Activated naive CD8-positive, alpha-beta T cell treated with anti-CD3 and anti-CD28 coated beads for 36 hours (primary cell): ENCODE data around the gene TUBAL3. TPM values are rescaled to one million over a fixed set of nuclear protein-coding genes. Genes with fewer than 3 reads are reported as not detected.

Source experiments
- DNase-seq: peaks from one replicate; pipeline ENCODE4 v3.0.0; 2021
- H3K27ac Mint-ChIP-seq: one replicate; pipeline ENCODE4 v1.8.0; 2022; ENCODE audit warnings: mild to moderate bottlenecking, moderate library complexity, mixed read lengths
- H3K27me3 Mint-ChIP-seq: one replicate; pipeline ENCODE4 v1.8.0; 2022; ENCODE audit warnings: mild to moderate bottlenecking, mixed read lengths
- H3K36me3 Mint-ChIP-seq: one replicate; pipeline ENCODE4 v1.8.0; 2021; ENCODE audit warnings: mild to moderate bottlenecking, mixed read lengths
- H3K4me1 Mint-ChIP-seq: one replicate; pipeline ENCODE4 v1.8.0; 2021; ENCODE audit warnings: mixed read lengths
- H3K4me3 Mint-ChIP-seq: one replicate; pipeline ENCODE4 v1.8.0; 2022; ENCODE audit warnings: mild to moderate bottlenecking, moderate library complexity, mixed read lengths
- H3K9me3 Mint-ChIP-seq: one replicate; pipeline ENCODE4 v1.8.0; 2022; ENCODE audit warnings: mixed read lengths
- total RNA-seq, 2 experiments: library from RNA; stranded (reverse); gene quantifications; one replicate each; pipeline ENCODE4 v1.2.3, GENCODE V29; 2021

The TUBAL3 gene
- total RNA-seq: not detected

GRCh38 chr10:5404208-5405041, at the start of gene TUBAL3:
TSS of gene TUBAL3 (minus strand) at chr10:5404828. CDS start at chr10:5404792, 36 bp downstream.
- peaks cover 7% of the 10 kb centered on the region for H3K27me3 Mint-ChIP-seq
- no peaks in the 10 kb centered on the region for H3K9me3 Mint-ChIP-seq
- H3K4me3 Mint-ChIP-seq: no peak within 1 kb of the TSS
- H3K36me3 Mint-ChIP-seq: no peaks in the 10 kb centered on the region
- no peak within 1 kb of the TSS for H3K27ac Mint-ChIP-seq
- no peaks in the 10 kb centered on the region for H3K4me1 Mint-ChIP-seq
- DNase-seq: no peak

- no peak for DNase-seq
- H3K9me3 Mint-ChIP-seq: no peaks in the 10 kb centered on the region
- peaks cover 14% of the 10 kb centered on the region for H3K4me1 Mint-ChIP-seq
- no peak overlapping the region for H3K4me3 Mint-ChIP-seq
- H3K36me3 Mint-ChIP-seq: peaks cover 36% of the 10 kb centered on the region
- no peaks in the 10 kb centered on the region for H3K27me3 Mint-ChIP-seq
- H3K27ac Mint-ChIP-seq: no peak overlapping the region
These were observed 49.3 kb upstream of the TUBAL3 start for GRCh38 chr10:5453749-5454489.

- no peaks in the 10 kb centered on the region for H3K9me3 Mint-ChIP-seq
- H3K27me3 Mint-ChIP-seq: no peaks in the 10 kb centered on the region
- H3K4me3 Mint-ChIP-seq: no peak overlapping the region
- no peak for DNase-seq
- H3K27ac Mint-ChIP-seq: no peak overlapping the region
- H3K36me3 Mint-ChIP-seq: peaks cover 18% of the 10 kb centered on the region
- H3K4me1 Mint-ChIP-seq: peaks cover 30% of the 10 kb centered on the region
These were observed 46.2 kb upstream of the TUBAL3 start for GRCh38 chr10:5450605-5451384.

GRCh38 chr10:5449823-5450222, 45.2 kb upstream of the TUBAL3 start:
- peaks cover 30% of the 10 kb centered on the region for H3K4me1 Mint-ChIP-seq
- H3K36me3 Mint-ChIP-seq: peaks cover 18% of the 10 kb centered on the region
- no peak overlapping the region for H3K27ac Mint-ChIP-seq
- H3K9me3 Mint-ChIP-seq: no peaks in the 10 kb centered on the region
- H3K27me3 Mint-ChIP-seq: no peaks in the 10 kb centered on the region
- no peak for DNase-seq
- H3K4me3 Mint-ChIP-seq: no peak overlapping the region

GRCh38 chr10:5449227-5449626, 44.6 kb upstream of the TUBAL3 start:
- H3K27ac Mint-ChIP-seq: no peak overlapping the region

GRCh38 chr10:5448333-5449001, 43.8 kb upstream of the TUBAL3 start:
- Mint-ChIP-seq H3K27me3 (peaks cover 4% of the 10 kb centered on the region), H3K4me1 (peaks cover 36% of the 10 kb centered on the region), H3K27ac (no peak overlapping the region), H3K36me3 (peaks cover 22% of the 10 kb centered on the region), H3K4me3 (no peak overlapping the region), H3K9me3 (no peaks in the 10 kb centered on the region)
- DNase-seq: no peak

More at GRCh38 chr10:5449227-5449626, 44.6 kb upstream of the TUBAL3 start:
- Mint-ChIP-seq H3K4me1 (peaks cover 30% of the 10 kb centered on the region), H3K4me3 (no peak overlapping the region), H3K27me3 (peaks cover 4% of the 10 kb centered on the region), H3K36me3 (peaks cover 23% of the 10 kb centered on the region), H3K9me3 (no peaks in the 10 kb centered on the region)
- no peak for DNase-seq

GRCh38 chr10:5447611-5448071, 43.0 kb upstream of the TUBAL3 start:
- peak overlapping the region; percentile 72 for H3K27ac Mint-ChIP-seq

GRCh38 chr10:5447056-5447455, 42.4 kb upstream of the TUBAL3 start:
- peak overlapping the region; percentile 42 for H3K27ac Mint-ChIP-seq
- no peaks in the 10 kb centered on the region for H3K9me3 Mint-ChIP-seq
- peaks cover 4% of the 10 kb centered on the region for H3K27me3 Mint-ChIP-seq
- peak overlapping the region; percentile 80 for H3K4me3 Mint-ChIP-seq
- no peak for DNase-seq
- H3K36me3 Mint-ChIP-seq: peaks cover 15% of the 10 kb centered on the region
- peaks cover 42% of the 10 kb centered on the region for H3K4me1 Mint-ChIP-seq

More at GRCh38 chr10:5447611-5448071, 43.0 kb upstream of the TUBAL3 start:
- Mint-ChIP-seq H3K4me3 (peak overlapping the region; percentile 38), H3K36me3 (peaks cover 18% of the 10 kb centered on the region), H3K4me1 (peaks cover 42% of the 10 kb centered on the region), H3K27me3 (peaks cover 4% of the 10 kb centered on the region), H3K9me3 (no peaks in the 10 kb centered on the region)
- DNase-seq: peak; percentile 9

GRCh38 chr10:5446390-5446926, 41.8 kb upstream of the TUBAL3 start:
- peak overlapping the region; percentile 69 for H3K27ac Mint-ChIP-seq
- peaks cover 13% of the 10 kb centered on the region for H3K36me3 Mint-ChIP-seq
- peak overlapping the region; percentile 80 for H3K4me3 Mint-ChIP-seq
- peak; percentile 86 for DNase-seq
- no peaks in the 10 kb centered on the region for H3K9me3 Mint-ChIP-seq
- peaks cover 4% of the 10 kb centered on the region for H3K27me3 Mint-ChIP-seq
- peaks cover 42% of the 10 kb centered on the region for H3K4me1 Mint-ChIP-seq

GRCh38 chr10:5445006-5445405, 40.4 kb upstream of the TUBAL3 start:
- H3K36me3 Mint-ChIP-seq: peaks cover 13% of the 10 kb centered on the region
- DNase-seq: no peak
- H3K4me1 Mint-ChIP-seq: peaks cover 42% of the 10 kb centered on the region
- no peaks in the 10 kb centered on the region for H3K9me3 Mint-ChIP-seq
- H3K27ac Mint-ChIP-seq: no peak overlapping the region
- H3K27me3 Mint-ChIP-seq: peaks cover 4% of the 10 kb centered on the region
- H3K4me3 Mint-ChIP-seq: no peak overlapping the region

- H3K27ac Mint-ChIP-seq: no peak overlapping the region
- H3K27me3 Mint-ChIP-seq: peaks cover 4% of the 10 kb centered on the region
- no peak for DNase-seq
- peaks cover 31% of the 10 kb centered on the region for H3K4me1 Mint-ChIP-seq
- peaks cover 10% of the 10 kb centered on the region for H3K36me3 Mint-ChIP-seq
- H3K4me3 Mint-ChIP-seq: no peak overlapping the region
- H3K9me3 Mint-ChIP-seq: no peaks in the 10 kb centered on the region
These were observed 38.8 kb upstream of the TUBAL3 start for GRCh38 chr10:5443429-5443828.

- peaks cover 4% of the 10 kb centered on the region for H3K27me3 Mint-ChIP-seq
- H3K4me3 Mint-ChIP-seq: no peak overlapping the region
- no peaks in the 10 kb centered on the region for H3K9me3 Mint-ChIP-seq
- H3K36me3 Mint-ChIP-seq: peaks cover 10% of the 10 kb centered on the region
- H3K27ac Mint-ChIP-seq: no peak overlapping the region
- peaks cover 28% of the 10 kb centered on the region for H3K4me1 Mint-ChIP-seq
- DNase-seq: no peak
These were observed 38.4 kb upstream of the TUBAL3 start for GRCh38 chr10:5442990-5443370.

- H3K4me1 Mint-ChIP-seq: peaks cover 23% of the 10 kb centered on the region
- H3K36me3 Mint-ChIP-seq: peaks cover 10% of the 10 kb centered on the region
- no peak overlapping the region for H3K4me3 Mint-ChIP-seq
- H3K27ac Mint-ChIP-seq: no peak overlapping the region
- no peaks in the 10 kb centered on the region for H3K9me3 Mint-ChIP-seq
- H3K27me3 Mint-ChIP-seq: peaks cover 4% of the 10 kb centered on the region
- no peak for DNase-seq
These were observed 37.7 kb upstream of the TUBAL3 start for GRCh38 chr10:5442065-5442989.
